Muscle of back (tissue), 11 donors: ENCODE measurements around the gene RAB39A. TPM values are rescaled to one million over a fixed set of nuclear protein-coding genes. Genes with fewer than 3 reads are reported as not detected.

Experiments
- DNase-seq, 3 donors: peaks; one replicate each; pipeline versions ENCODE4 v3.0.0 to v3.0.0-alpha.2; 2013
- polyA plus RNA-seq, 10 donors: library from polyadenylated mRNA; unstranded; fragments of 120-200 nt; gene quantifications; one replicate each; pipeline ENCODE4 v1.2.1, GENCODE V29; 2013; ENCODE audit not compliant: insufficient read length in 10 of 10

RAB39A gene
- polyA plus RNA-seq, 10 donors, result 0.34 to 0.94 (median 0.53) TPM

DNA sequence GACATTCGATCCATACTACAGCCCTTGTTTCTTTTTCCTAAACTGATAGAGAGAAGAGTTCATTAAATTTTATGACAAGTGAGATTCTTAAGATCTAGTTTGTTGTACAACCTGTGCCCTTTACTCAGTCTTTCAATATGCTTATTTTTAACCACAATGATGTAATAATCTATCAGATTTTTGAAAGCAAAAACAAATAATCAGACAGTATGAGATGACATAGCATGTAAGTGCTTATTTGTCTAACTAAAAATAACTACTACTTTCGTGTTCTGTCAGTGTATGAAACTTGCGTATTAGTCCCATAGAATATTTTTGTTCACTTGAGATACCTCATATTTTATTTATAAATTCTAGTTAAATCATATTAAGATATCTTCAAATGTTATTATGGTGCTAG is 33.2 kb downstream of the RAB39A start:
- no peak for DNase-seq

DNA sequence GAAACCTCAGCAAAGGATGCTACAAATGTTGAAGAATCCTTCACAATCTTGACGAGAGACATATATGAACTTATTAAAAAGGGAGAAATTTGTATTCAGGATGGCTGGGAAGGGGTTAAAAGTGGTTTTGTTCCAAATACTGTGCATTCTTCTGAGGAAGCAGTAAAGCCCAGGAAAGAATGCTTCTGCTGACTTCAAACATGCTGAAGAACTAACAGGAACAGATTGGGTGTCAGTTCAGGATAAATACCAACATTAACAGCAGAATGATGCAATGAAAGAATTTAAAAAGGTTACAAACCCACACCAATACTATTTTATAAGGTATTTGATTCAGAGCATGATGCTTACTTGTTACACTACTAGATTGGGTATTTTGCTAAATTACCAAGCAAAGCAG is 33.9 kb downstream of the RAB39A start:
- DNase-seq, result no peak

DNA sequence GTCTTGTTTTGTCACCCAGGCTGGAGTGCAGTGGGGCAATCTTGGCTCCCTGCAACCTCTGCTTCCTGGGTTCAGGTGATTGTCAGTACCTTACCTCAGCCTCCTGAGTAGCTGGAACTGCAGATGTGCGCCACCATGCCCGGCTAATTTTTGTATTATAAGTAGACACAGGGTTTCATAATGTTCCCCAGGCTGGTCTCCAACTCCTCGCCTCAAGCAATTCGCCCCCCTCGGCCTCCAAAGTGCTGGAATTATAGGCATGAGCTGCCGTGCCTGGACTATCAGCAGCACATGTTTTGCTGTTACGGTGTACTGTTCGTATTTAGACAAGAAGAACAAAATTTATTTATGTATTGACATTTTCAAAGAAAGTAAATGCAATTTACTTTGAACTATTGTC is 34.8 kb downstream of the RAB39A start:
- DNase-seq, result no peak

DNA sequence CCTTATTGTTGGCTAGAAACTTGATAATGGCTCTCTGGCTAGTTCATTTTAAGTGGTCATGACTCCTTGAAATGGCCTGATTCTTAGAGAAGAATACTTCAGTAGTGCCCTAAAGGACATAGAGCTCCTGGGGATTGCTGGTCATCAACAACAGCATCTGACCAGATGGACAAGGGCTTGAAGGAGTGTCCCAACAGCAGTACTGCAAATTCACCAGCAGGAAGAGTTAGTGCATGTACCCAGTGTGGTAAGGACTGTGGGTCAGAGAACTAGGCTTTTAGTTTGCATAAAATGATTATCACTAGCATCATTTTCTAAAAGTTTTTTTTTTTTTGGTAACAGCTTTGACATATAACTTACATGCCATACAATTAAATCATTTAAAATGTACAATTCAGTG is 41.0 kb downstream of the RAB39A start:
- no peak for DNase-seq

DNA sequence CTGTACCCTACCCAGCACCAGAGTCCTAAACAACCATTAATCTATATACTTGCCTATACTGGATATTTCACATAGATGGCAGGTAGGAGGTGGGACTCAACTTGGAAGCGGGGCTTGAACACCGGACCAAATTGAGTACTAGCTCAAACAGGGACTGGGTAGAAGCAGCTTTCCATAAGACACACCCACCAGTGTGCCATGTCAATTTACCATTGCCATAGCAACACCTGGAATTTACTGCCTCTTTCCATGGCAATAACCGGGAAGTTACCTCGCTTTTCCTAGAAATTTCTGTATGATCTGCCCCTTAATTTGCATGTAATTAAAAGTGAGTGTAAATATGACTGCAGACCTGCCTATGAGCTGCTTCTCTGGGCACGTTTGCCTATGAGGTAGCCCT is 41.8 kb downstream of the RAB39A start:
- no peak for DNase-seq

DNA sequence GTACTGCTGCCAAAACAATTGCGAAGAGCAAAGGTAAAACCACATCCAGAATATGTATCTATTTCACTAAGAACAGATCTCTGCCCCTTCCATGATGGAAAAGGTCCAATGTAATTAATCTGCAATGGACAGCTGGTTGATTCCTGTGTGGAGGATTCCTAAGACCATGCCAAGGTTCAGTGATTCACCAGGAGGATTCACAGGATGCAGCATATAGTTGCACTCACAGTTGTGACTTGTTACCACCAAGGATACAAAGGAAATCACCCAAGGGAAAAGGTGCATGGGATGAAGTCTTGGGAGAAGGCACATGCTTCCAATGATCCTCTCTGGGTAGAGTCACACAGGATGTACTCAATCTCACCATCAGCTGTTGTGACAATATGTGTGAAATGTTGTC is 45.4 kb downstream of the RAB39A start:
- DNase-seq, result no peak

DNA sequence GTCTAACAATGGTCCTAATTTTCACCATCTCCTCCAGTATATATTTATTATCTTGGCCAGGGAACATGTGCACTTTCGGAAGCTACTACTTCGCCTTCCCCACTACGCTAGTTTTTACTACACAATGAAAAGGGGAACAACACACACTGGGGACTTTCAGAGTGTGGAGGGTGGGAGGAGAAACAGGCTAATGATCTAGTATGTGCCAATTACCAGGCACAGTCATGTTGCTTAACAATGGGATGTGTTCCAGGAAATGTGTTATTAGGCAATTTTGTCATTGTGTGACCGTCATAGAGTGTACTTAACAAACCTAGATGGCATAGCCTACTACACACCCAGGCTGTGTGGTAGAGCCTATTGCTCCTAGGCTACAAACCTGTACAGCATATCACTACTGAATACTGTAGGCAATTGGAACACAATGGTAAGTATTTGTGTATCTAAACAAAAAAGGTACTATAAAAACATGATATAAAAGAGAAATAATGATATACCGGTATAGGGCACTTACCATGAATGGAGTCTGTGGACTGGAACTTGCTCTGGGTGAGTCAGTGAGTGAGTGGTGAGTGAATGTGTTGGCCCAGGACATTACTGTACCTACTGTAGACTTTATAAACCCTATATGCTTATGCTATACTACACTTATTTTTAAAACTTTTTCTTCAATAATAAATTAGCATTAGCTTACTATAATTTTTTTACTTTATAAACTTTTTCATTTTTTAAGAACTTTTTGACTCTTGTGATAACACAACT is 60.3 kb downstream of the RAB39A start:
- peak in 1 of 3 donors; percentile 2 for DNase-seq

DNA sequence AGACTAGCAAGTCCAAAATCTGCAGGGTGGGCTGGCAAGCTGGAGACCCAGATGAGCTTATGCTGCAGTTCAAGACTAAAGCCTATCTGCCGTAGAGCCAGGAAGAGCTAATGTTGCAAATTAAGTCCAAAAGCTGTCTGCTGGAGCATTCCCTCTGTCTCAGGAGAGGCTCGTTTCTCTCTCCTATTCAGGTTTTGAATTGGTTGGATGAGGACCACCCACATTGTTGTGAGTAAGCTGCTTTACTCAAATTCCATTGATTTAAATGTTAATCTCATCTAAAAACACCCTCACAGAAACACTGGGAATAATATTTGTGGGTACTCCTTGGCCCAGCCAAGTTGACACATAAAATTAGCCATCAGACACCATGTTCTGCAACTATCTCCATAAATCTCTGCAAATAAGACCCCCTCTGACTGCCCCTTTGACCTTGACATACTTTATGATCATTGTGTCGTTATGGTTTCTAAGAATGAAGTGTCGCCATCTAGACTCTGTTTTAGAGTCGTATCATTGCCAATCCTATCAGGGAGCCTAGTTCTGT is 63.7 kb downstream of the RAB39A start:
- peak in 1 of 3 donors; percentile 3 for DNase-seq

DNA sequence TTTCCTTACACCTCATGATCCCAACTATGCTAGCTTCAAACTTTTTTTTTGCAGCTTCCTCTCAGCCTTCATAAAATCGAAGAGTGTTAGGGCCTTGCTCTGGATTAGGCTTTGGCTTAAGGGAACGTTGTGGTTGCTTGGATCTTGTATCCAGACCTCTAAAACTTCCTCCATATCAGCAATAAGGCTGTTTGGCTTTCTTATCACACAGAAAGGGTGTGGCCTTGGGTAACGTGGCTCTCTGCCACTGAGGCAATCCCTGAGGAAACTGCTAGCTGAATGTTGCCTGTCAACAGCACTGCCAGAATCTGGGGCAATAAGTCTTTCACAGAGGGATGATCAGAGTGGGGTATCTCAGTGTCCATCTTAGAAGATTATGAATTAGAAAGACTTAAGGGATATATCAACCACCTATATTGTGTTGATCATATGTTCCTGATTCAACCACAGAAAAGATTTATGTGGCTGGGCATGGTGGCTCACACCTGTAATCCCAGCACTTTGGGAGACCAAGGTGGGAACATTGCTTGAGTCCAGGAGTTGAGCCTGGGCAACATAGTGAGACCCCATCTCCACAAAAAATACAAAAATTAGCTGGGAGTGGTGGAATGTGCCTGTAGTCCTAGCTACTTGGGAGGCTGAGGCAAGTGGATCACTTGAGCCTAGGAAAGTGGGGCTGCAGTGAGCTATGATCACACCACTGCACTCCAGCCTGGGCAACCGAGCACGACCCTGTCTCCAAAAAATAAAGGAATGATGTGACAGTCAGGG is 67.9 kb downstream of the RAB39A start:
- DNase-seq, result no peak

DNA sequence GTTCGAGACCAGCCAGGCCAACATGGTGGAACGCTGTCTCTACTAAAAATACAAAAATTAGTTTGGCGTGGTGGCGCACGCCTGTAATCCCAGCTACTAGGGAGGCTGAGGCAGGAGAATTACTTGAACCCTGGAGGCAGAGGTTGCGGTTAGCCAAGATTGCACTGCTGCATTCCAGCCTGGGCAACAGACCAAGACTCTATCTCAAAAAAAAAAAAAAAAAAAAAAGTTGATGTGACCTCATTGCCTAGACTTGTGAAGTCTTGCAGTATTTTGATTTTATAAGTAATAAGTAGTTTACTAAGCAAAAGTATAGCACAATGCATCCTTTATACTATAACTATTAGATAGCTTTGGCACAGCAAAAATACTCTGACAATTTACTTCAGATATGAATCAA is 70.5 kb downstream of the RAB39A start:
- DNase-seq, result no peak

DNA sequence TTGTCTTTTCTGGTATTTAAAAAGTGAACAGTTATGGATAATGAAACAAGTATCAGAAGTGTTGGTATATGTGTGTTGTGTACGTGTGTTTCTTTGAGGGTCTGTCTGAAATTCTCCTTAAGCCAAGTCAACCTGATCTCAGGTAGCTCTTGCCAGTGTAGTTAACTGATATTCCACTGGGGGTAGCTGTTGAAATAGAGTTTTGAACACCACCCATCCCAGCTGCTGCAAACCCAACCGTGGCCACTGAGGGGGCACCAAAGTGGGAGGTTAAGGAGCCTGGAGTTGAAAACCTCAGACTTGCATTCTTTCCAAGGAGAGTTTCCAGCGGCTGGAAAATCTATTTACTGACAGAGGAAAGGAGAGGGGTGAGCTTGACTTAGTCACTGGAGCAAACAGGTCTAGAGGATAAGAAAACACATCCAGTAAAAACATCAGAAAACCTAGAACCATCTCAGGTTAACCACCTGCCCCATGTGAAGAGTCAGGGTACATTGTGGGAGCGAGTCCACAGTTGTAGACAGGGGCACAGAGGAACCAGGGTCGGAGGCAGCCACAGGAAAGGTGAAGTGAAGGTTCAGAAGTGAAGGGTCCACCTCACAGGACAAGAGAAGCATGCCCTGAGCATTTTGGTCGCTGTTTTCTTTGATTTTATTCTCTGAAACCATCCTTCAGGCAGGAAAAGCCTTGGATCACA is 71.7 kb downstream of the RAB39A start:
- DNase-seq, result peak in 1 of 3 donors; percentile 8

DNA sequence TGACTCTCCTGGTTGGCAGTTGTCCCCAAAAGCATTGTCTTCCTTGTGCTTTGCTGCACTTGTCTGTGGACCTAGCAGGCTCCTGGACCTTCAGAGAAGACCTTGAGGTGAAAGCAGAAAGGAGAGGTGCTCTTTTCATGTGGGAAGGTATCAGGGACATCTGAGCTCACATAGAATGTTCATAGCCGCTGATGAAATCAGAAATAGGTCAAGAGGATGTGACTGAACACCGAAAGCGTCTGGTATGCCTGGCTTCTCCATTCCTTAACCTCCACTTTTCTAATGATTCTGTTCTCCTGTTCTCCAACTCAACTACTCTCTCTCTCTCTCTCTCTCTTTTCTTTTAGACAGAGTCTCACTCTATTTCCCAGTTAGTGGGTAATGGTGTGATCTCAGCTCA is 74.2 kb downstream of the RAB39A start:
- no peak for DNase-seq

DNA sequence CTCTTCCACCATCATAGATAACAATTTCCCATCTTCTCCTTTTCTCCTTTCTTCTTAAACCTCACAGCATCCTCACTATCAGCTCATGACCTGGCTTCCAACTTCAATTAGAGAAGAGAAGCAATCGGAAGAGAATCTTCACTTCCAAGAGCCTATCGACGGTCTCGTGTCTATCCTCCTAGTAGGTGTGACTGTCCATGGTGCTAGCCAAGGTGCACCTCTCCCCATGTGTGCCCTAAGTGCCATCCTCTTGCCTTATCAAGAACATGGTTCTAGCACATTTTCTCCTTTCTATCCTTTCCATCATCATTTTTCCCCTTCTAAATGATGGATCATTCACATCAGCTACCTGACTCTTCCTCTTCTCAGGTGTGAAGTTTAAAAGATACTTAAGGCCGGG is 75.4 kb downstream of the RAB39A start:
- no peak for DNase-seq

DNA sequence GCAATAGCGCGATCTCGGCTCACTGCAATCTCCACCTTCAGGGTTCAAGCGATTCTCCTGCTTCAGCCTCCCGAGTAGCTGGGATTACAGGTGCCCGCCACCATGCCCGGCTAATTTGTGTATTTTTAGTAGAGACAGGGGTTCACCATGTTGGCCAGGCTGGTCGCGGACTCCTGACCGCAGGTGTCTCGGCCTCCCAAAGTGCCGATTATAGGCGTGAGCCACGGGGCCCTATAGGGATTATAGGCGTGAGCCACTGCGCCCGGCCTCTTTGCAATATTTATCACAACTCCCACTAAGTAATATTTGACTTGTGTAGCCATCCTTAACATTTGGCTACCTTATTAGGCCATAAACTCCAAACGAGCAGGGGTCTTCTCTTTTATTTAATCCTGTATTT is 79.6 kb downstream of the RAB39A start:
- no peak for DNase-seq

DNA sequence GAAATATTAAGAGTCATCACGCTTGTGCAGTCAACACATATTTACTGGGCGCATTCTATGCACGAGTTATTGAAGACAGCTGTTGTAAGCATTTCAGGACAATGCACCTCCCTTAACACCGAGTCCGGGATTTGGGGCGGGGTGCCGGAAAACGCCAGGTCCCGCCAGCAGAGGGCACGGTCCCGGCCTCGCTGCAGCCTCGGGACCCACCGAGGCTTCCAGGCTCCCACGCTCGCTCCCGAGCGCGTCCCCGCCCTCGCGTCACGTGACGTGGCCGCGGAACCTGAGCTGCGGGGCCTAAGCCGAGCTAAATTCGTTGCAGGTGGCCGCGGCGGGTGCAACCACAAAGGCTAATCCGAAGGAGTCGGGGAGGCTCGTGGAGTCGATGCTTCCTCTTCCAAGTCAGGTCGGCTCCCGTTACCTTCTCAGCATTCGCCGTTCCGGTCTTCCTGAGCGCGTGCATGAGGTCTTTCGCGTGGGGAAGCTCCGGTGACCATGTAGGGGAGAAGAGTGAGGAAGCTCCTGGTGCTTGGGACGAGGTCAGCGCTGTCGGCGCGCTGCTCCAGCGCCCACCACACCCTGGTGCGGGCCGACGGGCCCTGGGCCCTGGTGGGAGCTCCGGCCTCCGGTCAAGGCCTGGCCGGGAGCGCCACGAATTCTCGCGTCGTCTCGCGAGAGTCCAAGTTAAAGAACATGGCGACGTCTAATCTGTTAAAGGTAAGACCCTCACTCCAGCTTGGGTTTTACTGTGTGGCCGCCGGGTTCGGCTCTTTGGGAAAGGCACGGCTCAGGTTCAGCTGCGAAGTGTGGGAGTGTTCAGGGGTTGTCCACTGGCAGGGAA is 80.6 kb downstream of the RAB39A start, which contains the start of gene CUL5:
Gene CUL5, plus strand, starts transcription at position 243 of the 841 bp plus-strand sequence. Its CDS starts 451 bp downstream, at position 694.
- DNase-seq, result peak; percentile 92 to 98 (median 97)

DNA sequence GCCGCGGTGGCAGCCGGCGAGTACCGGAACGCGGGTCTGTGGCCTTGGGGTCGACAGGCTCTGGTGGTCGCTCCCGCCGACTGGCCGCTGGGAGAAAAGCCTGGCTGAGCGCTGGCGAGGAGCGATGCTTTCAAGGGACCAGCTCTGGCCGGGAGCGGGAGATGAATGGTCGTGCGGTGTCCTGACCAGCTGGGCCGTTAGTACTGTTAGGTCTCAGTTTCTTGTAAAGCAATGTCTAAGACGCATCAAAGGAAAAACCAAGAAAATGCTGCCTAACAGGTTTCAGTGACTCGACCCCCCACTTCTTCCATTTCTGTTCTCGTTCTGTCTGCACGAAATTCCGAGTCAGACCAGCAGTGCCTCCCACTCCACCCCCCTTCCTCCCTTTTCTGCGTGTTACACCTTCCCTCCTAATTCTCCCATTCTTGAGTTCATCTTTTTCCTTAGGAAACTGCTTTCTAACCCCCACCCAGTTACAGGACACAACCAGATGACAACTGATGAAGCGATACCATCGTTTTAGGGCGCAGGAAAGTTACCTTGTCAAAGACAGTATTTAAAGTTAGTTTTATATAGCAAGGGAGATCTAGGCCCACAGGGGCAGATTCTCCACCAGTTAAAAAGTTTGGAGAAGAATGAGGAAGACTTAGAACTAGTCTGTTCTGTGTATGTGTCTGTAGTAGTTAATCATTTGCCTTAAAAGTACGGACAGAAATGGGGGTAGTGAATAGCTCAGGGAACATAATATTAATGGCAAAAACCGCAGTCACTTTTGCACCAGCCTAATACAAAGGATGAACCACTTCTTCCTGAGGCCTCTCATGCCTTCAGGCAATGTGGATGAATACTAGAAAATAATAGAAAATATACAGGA is 81.5 kb downstream of the RAB39A start:
- peak in 1 of 3 donors; percentile 10 for DNase-seq

DNA sequence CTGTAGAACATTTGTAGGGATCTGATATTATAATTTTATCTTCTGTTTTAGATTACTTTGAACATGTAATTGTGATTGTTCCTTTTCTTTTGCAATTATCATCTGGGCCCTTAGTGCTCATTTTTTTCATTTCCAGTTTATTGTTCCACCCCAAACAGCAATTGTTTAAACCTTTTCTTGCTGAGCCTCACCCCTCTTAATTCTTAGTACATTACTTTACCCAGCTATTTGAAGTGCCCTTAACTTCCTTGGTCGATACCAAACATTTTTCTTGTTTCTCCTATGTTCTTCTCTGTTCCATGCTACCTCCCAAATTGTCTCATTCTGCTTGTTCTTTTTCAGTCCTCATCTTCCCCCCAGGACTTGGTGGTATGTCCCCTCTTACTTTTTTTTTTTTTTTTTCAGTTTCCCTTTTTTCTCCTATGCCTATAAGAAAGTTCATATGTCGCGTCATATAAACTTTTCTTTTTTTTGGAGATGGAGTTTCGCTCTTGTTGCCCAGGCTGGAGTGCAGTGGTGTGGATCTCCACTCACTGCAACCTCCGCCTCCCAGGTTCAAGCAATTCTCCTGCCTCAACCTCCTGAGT is 84.0 kb downstream of the RAB39A start:
- DNase-seq, result no peak
